ENCODE data around the gene DAPK1. TPM values are rescaled to one million over a fixed set of nuclear protein-coding genes. Genes with fewer than 3 reads are reported as not detected.

DAPK1 gene
- polyA plus RNA-seq, 1 of the 3 experiments (the other 2 are of a cell fraction) = 0.61 TPM

DNA sequence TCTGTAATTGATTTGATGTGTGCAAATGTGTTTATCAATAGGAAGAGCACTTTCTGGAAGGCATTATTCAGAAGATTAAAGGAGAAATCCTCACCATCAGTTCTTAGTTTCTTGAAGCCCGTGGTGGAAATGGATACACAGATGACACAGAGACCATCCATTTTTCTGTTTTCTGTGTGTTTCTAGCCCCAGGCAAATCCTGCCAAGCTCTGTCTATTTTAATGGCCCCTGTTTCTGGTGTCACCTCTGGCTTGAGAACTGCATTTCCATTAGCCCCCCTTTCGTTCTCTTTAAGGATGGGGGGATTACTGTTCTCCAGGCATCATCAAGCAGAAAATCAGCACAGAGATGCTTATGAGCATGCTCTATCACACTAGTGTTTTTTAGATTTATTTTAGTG lies 37.3 kb downstream of the DAPK1 start:
- Histone ChIP-seq H3K4me1 (ENCODE audit: control insufficient read depth in 1 of 2, insufficient read depth in 2 of 2, low read depth in 1 of 2, low read length in 1 of 2) (peaks cover 15 to 34% of the 10 kb centered on the region in 2 experiments; a peak in 3 of 4 replicates), H3K9ac (no peak overlapping the region), H3K27ac (ENCODE audit: low read depth in 2 of 2, low read length in 1 of 2) (peak overlapping the region in 1 of 2 experiments; percentile 79; a peak in 2 of 4 replicates), H3K4me3 (ENCODE audit: low read depth in 2 of 2, low read length in 1 of 2) (no peak overlapping the region), H3K4me2 (no peak overlapping the region), H3F3A (replicated peaks; ENCODE audit: insufficient read depth) (no peaks in the 10 kb centered on the region), H3K27me3 (ENCODE audit: insufficient read depth) (no peaks in the 10 kb centered on the region), H2AFZ (ENCODE audit: low read depth) (no peak overlapping the region), H4K20me1 (ENCODE audit: insufficient read depth) (no peaks in the 10 kb centered on the region), H3K36me3 (replicated peaks in 1 of 2; ENCODE audit: control insufficient read depth in 1 of 2, insufficient read depth in 2 of 2, low read length in 1 of 2) (no peaks in the 10 kb centered on the region), H3K9me2 (no peaks in the 10 kb centered on the region), H3K79me2 (ENCODE audit: insufficient read depth) (no peaks in the 10 kb centered on the region), H3K9me3 (no peaks in the 10 kb centered on the region)
- ChIA-PET POLR2A (no interaction called here), CTCF (interaction anchor here (1.0 to 1.4 kb wide), 3 partner anchors 9 to 37 kb away, joined by 3 to 4 read pairs (median 3); partner anchors contain the start of gene DAPK1)
- DNase-seq = peak; percentile 65
- TF ChIP-seq FOXJ3 (CRISPR knock-in tag; IDR thresholded peaks at IDR 0.05) (peak; percentile 66; the same call in 1 of the 2 replicates), NRF1 (IDR thresholded peaks at IDR 0.05; ENCODE audit: low read depth, low read length) (no peak), GATA2 (CRISPR knock-in tag; IDR thresholded peaks at IDR 0.05) (0 out of 2 replicates have a peak, but pooled peaks have one; percentile 8), EP300 (IDR thresholded peaks at IDR 0.05; ENCODE audit: borderline replicate concordance in 1 of 2, low read depth in 1 of 2, low read length in 1 of 2) (peak in 1 of 2 experiments; percentile 75; a peak in 2 of 4 replicates)
- TF ChIP-seq, protein P1, sequence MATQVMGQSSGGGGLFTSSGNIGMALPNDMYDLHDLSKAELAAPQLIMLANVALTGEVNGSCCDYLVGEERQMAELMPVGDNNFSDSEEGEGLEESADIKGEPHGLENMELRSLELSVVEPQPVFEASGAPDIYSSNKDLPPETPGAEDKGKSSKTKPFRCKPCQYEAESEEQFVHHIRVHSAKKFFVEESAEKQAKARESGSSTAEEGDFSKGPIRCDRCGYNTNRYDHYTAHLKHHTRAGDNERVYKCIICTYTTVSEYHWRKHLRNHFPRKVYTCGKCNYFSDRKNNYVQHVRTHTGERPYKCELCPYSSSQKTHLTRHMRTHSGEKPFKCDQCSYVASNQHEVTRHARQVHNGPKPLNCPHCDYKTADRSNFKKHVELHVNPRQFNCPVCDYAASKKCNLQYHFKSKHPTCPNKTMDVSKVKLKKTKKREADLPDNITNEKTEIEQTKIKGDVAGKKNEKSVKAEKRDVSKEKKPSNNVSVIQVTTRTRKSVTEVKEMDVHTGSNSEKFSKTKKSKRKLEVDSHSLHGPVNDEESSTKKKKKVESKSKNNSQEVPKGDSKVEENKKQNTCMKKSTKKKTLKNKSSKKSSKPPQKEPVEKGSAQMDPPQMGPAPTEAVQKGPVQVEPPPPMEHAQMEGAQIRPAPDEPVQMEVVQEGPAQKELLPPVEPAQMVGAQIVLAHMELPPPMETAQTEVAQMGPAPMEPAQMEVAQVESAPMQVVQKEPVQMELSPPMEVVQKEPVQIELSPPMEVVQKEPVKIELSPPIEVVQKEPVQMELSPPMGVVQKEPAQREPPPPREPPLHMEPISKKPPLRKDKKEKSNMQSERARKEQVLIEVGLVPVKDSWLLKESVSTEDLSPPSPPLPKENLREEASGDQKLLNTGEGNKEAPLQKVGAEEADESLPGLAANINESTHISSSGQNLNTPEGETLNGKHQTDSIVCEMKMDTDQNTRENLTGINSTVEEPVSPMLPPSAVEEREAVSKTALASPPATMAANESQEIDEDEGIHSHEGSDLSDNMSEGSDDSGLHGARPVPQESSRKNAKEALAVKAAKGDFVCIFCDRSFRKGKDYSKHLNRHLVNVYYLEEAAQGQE (IDR thresholded peaks at IDR 0.05; ENCODE audit: low read depth, low read length) = no peak
- 43% methylated on average over 2 of the region's 2 CpGs for WGBS (ENCODE audit: low lambda C conversion rate)

DNA sequence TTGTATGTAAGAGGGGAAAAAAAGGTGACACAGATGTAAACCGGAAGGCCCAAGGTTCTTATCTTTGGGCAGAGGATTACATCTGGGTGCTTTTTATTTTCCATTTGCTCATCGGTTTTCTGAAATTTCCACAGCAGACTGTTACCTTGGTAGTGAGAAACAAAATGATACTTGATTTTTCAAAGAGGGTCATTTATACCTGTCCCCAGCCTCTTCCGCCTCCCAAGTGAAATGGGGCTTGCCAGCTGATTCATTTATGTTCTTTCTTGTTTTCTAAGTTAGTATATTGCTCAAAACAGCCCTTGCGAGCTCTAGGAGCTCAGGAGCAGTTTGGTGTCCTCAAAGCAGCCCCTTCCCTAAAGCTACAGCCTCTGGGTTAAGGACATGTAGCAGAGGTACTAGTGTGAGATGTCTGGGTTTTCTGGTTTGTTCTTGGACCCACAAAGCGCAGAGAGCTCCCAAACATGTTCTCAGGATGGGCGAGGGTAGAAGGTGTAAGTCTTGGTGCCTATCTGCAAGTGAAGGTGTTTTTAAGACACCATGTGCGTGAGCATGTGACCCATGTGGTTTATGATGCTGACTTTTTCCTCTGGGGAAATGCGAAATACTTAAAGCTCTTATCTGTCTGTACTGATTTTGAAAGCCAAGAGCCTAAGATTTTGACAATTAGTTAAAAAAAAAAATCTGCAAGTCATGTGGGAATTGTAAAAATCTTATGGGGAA lies 38.3 kb downstream of the DAPK1 start:
- H3K4me3 ChIP-seq (ENCODE audit: low read depth in 2 of 2, low read length in 1 of 2) = no peak overlapping the region
- H3K4me2 ChIP-seq = no peak overlapping the region
- no peaks in the 10 kb centered on the region for H4K20me1 ChIP-seq (ENCODE audit: insufficient read depth)
- CTCF ChIA-PET = interaction anchor here (0.9 to 3.1 kb wide), 6 partner anchors 11 to 128 kb away, joined by 3 to 15 read pairs (median 4); partner anchors contain the start of gene DAPK1
- H3K9ac ChIP-seq = no peak overlapping the region
- no peaks in the 10 kb centered on the region for H3F3A ChIP-seq (replicated peaks; ENCODE audit: insufficient read depth)
- H3K9me3 ChIP-seq = no peaks in the 10 kb centered on the region
- no peaks in the 10 kb centered on the region for H3K79me2 ChIP-seq (ENCODE audit: insufficient read depth)
- H3K9me2 ChIP-seq = no peaks in the 10 kb centered on the region
- POLR2A ChIA-PET = no interaction called here
- 60% methylated on average over 8 of the region's 8 CpGs for WGBS (ENCODE audit: low lambda C conversion rate)
- no peaks in the 10 kb centered on the region for H3K27me3 ChIP-seq (ENCODE audit: insufficient read depth)
- no peaks in the 10 kb centered on the region for H3K36me3 ChIP-seq (replicated peaks in 1 of 2; ENCODE audit: control insufficient read depth in 1 of 2, insufficient read depth in 2 of 2, low read length in 1 of 2)
- H3K27ac ChIP-seq (ENCODE audit: low read depth in 2 of 2, low read length in 1 of 2) = peak overlapping the region in 1 of 2 experiments; percentile 79; a peak in 2 of 4 replicates
- H2AFZ ChIP-seq (ENCODE audit: low read depth) = no peak overlapping the region
- no peak for TF ChIP-seq USF2 (IDR thresholded peaks at IDR 0.05; ENCODE audit: borderline replicate concordance, low read depth, low read length)
- TF ChIP-seq, protein P2, sequence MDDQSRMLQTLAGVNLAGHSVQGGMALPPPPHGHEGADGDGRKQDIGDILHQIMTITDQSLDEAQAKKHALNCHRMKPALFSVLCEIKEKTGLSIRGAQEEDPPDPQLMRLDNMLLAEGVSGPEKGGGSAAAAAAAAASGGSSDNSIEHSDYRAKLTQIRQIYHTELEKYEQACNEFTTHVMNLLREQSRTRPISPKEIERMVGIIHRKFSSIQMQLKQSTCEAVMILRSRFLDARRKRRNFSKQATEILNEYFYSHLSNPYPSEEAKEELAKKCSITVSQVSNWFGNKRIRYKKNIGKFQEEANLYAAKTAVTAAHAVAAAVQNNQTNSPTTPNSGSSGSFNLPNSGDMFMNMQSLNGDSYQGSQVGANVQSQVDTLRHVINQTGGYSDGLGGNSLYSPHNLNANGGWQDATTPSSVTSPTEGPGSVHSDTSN (IDR thresholded peaks at IDR 0.05) = no peak
- DNase-seq = no peak
- H3K4me1 ChIP-seq (ENCODE audit: control insufficient read depth in 1 of 2, insufficient read depth in 2 of 2, low read depth in 1 of 2, low read length in 1 of 2) = peaks cover 9 to 30% of the 10 kb centered on the region in 2 experiments; a peak in 3 of 4 replicates

Data from SK-N-SH (cell line).